Natural killer cell treated with Interleukin-12 subunit alpha and Interleukin-12 subunit beta and Interleukin-15 and Interleukin-18, amount 100 ng/mL, for 72 hours (primary cell): ENCODE data around the gene KRT10. TPM values are rescaled to one million over a fixed set of nuclear protein-coding genes. Genes with fewer than 3 reads are reported as not detected.
"Not testable (repeated sequence)": the region's sequence is repeated elsewhere in the genome, so short reads cannot be mapped to it uniquely, and the experiment has no call there.

Experiments used
- ATAC-seq, 2 donors: fragments of 150-1000 bp; cut with Tn5 transposase in 1 of 2; sonication (Bioruptor Pico), chemical (Tn5 transposase) in 1 of 2; 2 replicates each; pipeline ENCODE4 v1.10.0; 2021
- DNase-seq: peaks from one replicate; pipeline ENCODE4 v3.0.0; 2022; ENCODE audit warnings: low spot score
- H3K27ac Mint-ChIP-seq, 2 donors: 1 replicate in 1 of 2; 2 replicates in 1 of 2; pipeline ENCODE4 v1.8.0; 2022; ENCODE audit warnings: mixed read lengths in 2 of 2, mild to moderate bottlenecking in 1 of 2, moderate library complexity in 1 of 2
- H3K27me3 Mint-ChIP-seq, 2 donors: 1 replicate in 1 of 2; 2 replicates in 1 of 2; pipeline ENCODE4 v1.8.0; 2022; ENCODE audit warnings: mixed read lengths in 2 of 2
- H3K36me3 Mint-ChIP-seq: one replicate; pipeline ENCODE4 v1.8.0; 2022; ENCODE audit warnings: mixed read lengths
- H3K4me1 Mint-ChIP-seq, 2 donors: 1 replicate in 1 of 2; 2 replicates in 1 of 2; pipeline ENCODE4 v1.8.0; 2022; ENCODE audit warnings: low read depth in 2 of 2, mixed read lengths in 2 of 2, mild to moderate bottlenecking in 1 of 2
- H3K4me3 Mint-ChIP-seq: one replicate; pipeline ENCODE4 v1.8.0; 2022; ENCODE audit warnings: mixed read lengths
- H3K9me3 Mint-ChIP-seq: 2 replicates; pipeline ENCODE4 v1.8.0; 2022; ENCODE audit warnings: mixed read lengths
- total RNA-seq, 2 donors: library from RNA; stranded (reverse); gene quantifications; one replicate each; pipeline ENCODE4 v1.2.3, GENCODE V29; 2022

KRT10 gene
- 10 to 100 TPM; 26.8 to 42.3 TPM for total RNA-seq

- ATAC-seq (no peak), DNase-seq (no peak)
- Mint-ChIP-seq H3K4me3 (no peak within 1 kb of the TSS), H3K36me3 (peaks cover 27% of the 10 kb centered on the region), H3K4me1 (peaks cover 5 to 18% of the 10 kb centered on the region in 2 donors), H3K27me3 (peaks cover 20 to 35% of the 10 kb centered on the region in 2 donors), H3K9me3 (no peaks in the 10 kb centered on the region), H3K27ac (no peak within 1 kb of the TSS)
Observed at GRCh38 chr17:40822132-40822812, at the start of gene KRT10. Gene KRT10, minus strand, starts transcription at chr17:40822614. Its CDS starts 29 bp downstream, at chr17:40822585.

GRCh38 chr17:40871316-40871715 lies 48.9 kb upstream of the KRT10 start:
- no peaks in the 10 kb centered on the region for H3K36me3 Mint-ChIP-seq
- H3K4me3 Mint-ChIP-seq, result no peak overlapping the region
- no peaks in the 10 kb centered on the region for H3K4me1 Mint-ChIP-seq
- peaks cover 24 to 33% of the 10 kb centered on the region in 2 donors for H3K27me3 Mint-ChIP-seq
- no peak for ATAC-seq
- no peak for DNase-seq
- H3K27ac Mint-ChIP-seq, result no peak overlapping the region
- no peaks in the 10 kb centered on the region for H3K9me3 Mint-ChIP-seq

GRCh38 chr17:40870136-40870535 lies 47.7 kb upstream of the KRT10 start:
- peaks cover 24 to 28% of the 10 kb centered on the region in 2 donors for H3K27me3 Mint-ChIP-seq
- no peaks in the 10 kb centered on the region for H3K36me3 Mint-ChIP-seq
- H3K9me3 Mint-ChIP-seq, result no peaks in the 10 kb centered on the region
- DNase-seq (no peak), ATAC-seq (no peak)
- H3K4me3 Mint-ChIP-seq, result no peak overlapping the region
- no peak overlapping the region for H3K27ac Mint-ChIP-seq
- H3K4me1 Mint-ChIP-seq, result no peaks in the 10 kb centered on the region

GRCh38 chr17:40866838-40867237 lies 44.4 kb upstream of the KRT10 start, which contains the start of gene KRT12:
Gene KRT12, minus strand, starts transcription at chr17:40867223. Its CDS starts 37 bp downstream, at chr17:40867186.
- Mint-ChIP-seq H3K27ac (no peak within 1 kb of the TSS), H3K36me3 (no peaks in the 10 kb centered on the region), H3K9me3 (no peaks in the 10 kb centered on the region), H3K4me1 (no peaks in the 10 kb centered on the region), H3K27me3 (peaks cover 9 to 23% of the 10 kb centered on the region in 2 donors), H3K4me3 (no peak within 1 kb of the TSS)
- ATAC-seq, result no peak
- DNase-seq, result no peak

GRCh38 chr17:40864661-40865390 lies 42.4 kb upstream of the KRT10 start:
- H3K9me3 Mint-ChIP-seq, result no peaks in the 10 kb centered on the region
- DNase-seq, result no peak
- no peak overlapping the region for H3K27ac Mint-ChIP-seq
- no peaks in the 10 kb centered on the region for H3K4me1 Mint-ChIP-seq
- peaks cover 13 to 26% of the 10 kb centered on the region in 2 donors for H3K27me3 Mint-ChIP-seq
- ATAC-seq, result no peak
- H3K36me3 Mint-ChIP-seq, result no peaks in the 10 kb centered on the region
- H3K4me3 Mint-ChIP-seq, result no peak overlapping the region

- Mint-ChIP-seq H3K4me1 (no peaks in the 10 kb centered on the region), H3K9me3 (no peaks in the 10 kb centered on the region), H3K36me3 (no peaks in the 10 kb centered on the region), H3K27me3 (peaks cover 26 to 31% of the 10 kb centered on the region in 2 donors), H3K4me3 (no peak overlapping the region), H3K27ac (no peak overlapping the region)
- ATAC-seq, result no peak
- no peak for DNase-seq
Observed at GRCh38 chr17:40862985-40863733, 40.7 kb upstream of the KRT10 start.

GRCh38 chr17:40859536-40859935 lies 37.1 kb upstream of the KRT10 start:
- Mint-ChIP-seq H3K4me1 (no peaks in the 10 kb centered on the region), H3K4me3 (no peak overlapping the region), H3K27ac (no peak overlapping the region), H3K36me3 (no peaks in the 10 kb centered on the region), H3K9me3 (no peaks in the 10 kb centered on the region), H3K27me3 (peaks cover 23 to 26% of the 10 kb centered on the region in 2 donors)
- ATAC-seq (no peak), DNase-seq (no peak)

- H3K9me3 Mint-ChIP-seq, ATAC-seq, H3K4me3 Mint-ChIP-seq, H3K4me1 Mint-ChIP-seq, H3K36me3 Mint-ChIP-seq, H3K27ac Mint-ChIP-seq, DNase-seq: not testable (repeated sequence)
- H3K27me3 Mint-ChIP-seq, result peaks cover 27 to 34% of the 10 kb centered on the region in 2 donors
Observed at GRCh38 chr17:40858667-40859066, 36.3 kb upstream of the KRT10 start.

GRCh38 chr17:40857535-40857934 lies 35.1 kb upstream of the KRT10 start:
- ATAC-seq, result no peak
- no peaks in the 10 kb centered on the region for H3K4me1 Mint-ChIP-seq
- no peaks in the 10 kb centered on the region for H3K36me3 Mint-ChIP-seq
- H3K4me3 Mint-ChIP-seq, result no peak overlapping the region
- no peak for DNase-seq
- H3K9me3 Mint-ChIP-seq, result no peaks in the 10 kb centered on the region
- H3K27me3 Mint-ChIP-seq, result peaks cover 30 to 41% of the 10 kb centered on the region in 2 donors
- no peak overlapping the region for H3K27ac Mint-ChIP-seq

GRCh38 chr17:40854175-40854814 lies 31.9 kb upstream of the KRT10 start:
- Mint-ChIP-seq H3K27me3 (peaks cover 31 to 44% of the 10 kb centered on the region in 2 donors), H3K27ac (no peak overlapping the region)
- ATAC-seq, result no peak

GRCh38 chr17:40852364-40852763 lies 29.9 kb upstream of the KRT10 start:
- no peaks in the 10 kb centered on the region for H3K4me1 Mint-ChIP-seq
- H3K36me3 Mint-ChIP-seq, result no peaks in the 10 kb centered on the region
- peaks cover 30 to 46% of the 10 kb centered on the region in 2 donors for H3K27me3 Mint-ChIP-seq
- DNase-seq, result no peak
- no peak for ATAC-seq
- H3K4me3 Mint-ChIP-seq, result no peak overlapping the region
- no peak overlapping the region for H3K27ac Mint-ChIP-seq
- no peaks in the 10 kb centered on the region for H3K9me3 Mint-ChIP-seq

More at GRCh38 chr17:40854175-40854814, 31.9 kb upstream of the KRT10 start:
- Mint-ChIP-seq H3K36me3 (no peaks in the 10 kb centered on the region), H3K4me3 (no peak overlapping the region), H3K4me1 (no peaks in the 10 kb centered on the region), H3K9me3 (no peaks in the 10 kb centered on the region)
- DNase-seq, result no peak

GRCh38 chr17:40850293-40850972 lies 28.0 kb upstream of the KRT10 start:
- H3K27ac Mint-ChIP-seq, result no peak overlapping the region
- peaks cover 38 to 54% of the 10 kb centered on the region in 2 donors for H3K27me3 Mint-ChIP-seq
- H3K4me3 Mint-ChIP-seq, result no peak overlapping the region
- no peak for ATAC-seq
- H3K9me3 Mint-ChIP-seq, result no peaks in the 10 kb centered on the region
- no peaks in the 10 kb centered on the region for H3K4me1 Mint-ChIP-seq
- H3K36me3 Mint-ChIP-seq, result no peaks in the 10 kb centered on the region
- no peak for DNase-seq

GRCh38 chr17:40849723-40850122 lies 27.3 kb upstream of the KRT10 start:
- no peaks in the 10 kb centered on the region for H3K9me3 Mint-ChIP-seq
- ATAC-seq (no peak), DNase-seq (no peak)
- no peaks in the 10 kb centered on the region for H3K4me1 Mint-ChIP-seq
- H3K27me3 Mint-ChIP-seq, result peaks cover 44 to 61% of the 10 kb centered on the region in 2 donors
- H3K27ac Mint-ChIP-seq, result no peak overlapping the region
- H3K4me3 Mint-ChIP-seq, result no peak overlapping the region
- H3K36me3 Mint-ChIP-seq, result no peaks in the 10 kb centered on the region
